Stimulated activated CD8-positive, alpha-beta memory T cell treated with anti-CD3 and anti-CD28 coated beads, Interleukin-2, amount 100 ng/mL, for 1 hour (primary cell): ENCODE data around the gene ITM2C.
A peak's percentile ranks its signal among the peaks of the same experiment; 100 is the strongest.

Source experiments
- DNase-seq, 2 donors: peaks; one replicate each; pipeline ENCODE4 v3.0.0-alpha.2; 2020; ENCODE audit warnings: low read depth in 2 of 2

The ITM2C gene

DNA sequence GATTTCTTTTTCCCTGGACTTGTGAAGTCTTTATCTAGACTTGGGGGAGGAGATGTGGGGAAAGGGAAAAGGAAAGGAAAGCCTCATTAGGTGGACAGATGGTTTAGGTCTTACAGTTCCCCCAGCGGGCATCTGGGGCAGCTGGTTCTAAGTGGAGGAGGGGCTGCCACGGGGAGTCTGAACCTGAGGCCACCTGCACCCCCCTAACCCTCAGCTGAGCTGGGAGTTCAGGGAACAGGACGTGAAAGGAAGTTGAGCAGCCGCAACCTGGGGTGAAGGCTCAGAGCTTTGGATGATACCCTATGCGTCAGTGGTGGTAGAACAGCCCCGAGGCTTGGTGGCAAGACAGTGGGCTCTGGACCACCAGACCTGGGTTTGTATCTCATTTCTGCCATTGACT is 26.8 kb downstream of the ITM2C start:
- no peak for DNase-seq

DNA sequence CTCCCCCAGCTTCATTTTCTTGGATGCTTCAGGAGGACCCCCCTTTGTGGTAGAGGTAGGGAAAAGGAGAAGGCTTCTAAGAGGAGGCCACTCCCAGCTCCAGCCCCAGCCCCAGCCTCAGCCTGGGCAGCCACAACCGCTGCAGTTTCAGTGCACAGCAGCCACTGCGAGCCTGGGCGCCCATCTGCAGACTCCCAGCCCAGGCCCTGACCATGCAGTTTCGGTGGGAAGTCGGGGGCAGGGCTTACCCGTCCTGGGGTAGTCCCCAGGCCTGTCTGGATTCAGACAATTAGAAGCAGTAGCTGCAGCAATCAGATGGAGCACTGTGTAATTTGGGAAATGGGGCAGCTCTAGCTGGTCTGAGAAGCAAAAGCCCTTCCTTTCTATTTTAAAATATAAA is 28.6 kb downstream of the ITM2C start:
- no peak for DNase-seq

DNA sequence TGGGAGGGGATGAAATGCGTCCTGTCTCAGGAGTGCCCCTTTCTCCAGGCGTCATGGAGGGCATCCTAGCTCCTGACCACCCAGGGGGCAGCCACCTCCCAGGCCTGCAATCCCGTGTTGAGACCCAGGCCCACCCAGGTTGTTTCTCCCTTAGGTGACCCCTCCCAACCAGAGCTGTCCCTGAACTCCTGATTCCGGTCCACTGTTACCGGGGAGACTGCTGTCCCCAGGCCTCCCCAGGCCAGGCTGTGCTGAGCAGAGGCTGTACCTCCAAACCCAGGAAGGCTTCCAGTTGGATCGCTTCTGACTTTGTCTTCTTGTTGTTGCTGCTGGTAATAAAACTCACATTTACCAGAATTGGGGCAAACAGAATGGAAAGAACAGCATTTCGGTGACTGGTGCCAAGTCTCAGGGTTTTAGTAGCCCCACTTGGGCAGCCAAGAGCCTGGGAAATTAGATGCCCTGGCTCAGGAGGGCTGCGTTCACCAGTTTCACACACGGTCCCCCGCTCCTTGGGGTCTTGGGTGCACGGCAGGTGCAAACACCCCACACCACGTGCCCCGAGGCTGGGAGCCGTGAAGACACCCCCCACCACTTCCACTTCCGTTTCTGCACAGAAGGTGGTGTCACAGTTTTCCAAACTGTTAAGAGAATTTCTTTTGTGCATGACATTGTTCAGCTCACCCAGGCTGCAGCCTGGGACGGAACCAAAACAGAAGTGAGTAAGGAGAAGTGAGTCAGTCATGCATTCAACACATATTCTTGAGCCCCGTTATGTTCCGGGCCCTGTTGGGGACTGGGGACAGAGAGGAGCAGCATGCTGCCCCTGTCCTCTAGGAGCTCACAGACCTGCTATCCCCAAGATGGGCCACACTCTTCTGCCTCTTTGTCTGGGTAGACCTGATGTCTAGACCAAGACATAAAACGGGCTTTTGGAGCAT is 29.4 kb downstream of the ITM2C start:
- no peak for DNase-seq

DNA sequence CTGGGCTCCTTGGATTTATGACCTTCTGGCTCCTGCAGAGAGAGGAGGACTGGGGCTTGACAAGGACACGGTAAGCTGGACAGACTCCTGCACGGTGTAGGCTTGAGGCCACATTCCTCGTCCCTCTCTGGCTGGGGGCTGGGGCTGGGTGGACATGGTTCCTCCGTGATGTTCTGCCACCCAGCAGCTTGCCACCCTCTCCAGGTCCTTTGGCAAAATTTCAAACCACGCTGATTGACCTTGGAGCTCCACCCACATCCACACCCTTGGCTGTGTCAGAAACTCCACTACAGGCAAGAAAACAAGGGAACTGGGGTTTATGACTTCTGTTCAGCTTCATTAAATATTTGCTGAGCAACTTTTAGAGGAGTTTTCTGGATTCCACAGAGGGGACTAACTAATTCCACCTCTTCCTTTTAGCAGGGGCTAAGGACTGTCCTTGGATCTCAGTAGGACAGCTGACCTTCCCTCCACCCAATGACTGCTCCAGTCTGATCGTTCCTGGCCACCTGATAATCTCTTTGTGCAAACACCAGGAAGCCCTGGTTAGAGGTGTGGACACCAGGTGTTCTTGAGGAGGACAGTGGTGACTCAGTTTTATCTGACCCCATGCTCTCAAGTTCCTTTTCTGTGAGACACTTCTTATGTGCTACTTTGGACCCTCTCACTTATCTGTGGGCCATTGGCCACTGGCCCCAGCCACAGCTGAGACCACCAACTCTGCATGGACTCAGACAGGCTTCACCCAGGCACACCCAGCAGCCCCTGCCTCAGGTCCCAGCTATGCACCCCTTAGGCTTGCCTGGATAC is 31.0 kb downstream of the ITM2C start:
- no peak for DNase-seq

DNA sequence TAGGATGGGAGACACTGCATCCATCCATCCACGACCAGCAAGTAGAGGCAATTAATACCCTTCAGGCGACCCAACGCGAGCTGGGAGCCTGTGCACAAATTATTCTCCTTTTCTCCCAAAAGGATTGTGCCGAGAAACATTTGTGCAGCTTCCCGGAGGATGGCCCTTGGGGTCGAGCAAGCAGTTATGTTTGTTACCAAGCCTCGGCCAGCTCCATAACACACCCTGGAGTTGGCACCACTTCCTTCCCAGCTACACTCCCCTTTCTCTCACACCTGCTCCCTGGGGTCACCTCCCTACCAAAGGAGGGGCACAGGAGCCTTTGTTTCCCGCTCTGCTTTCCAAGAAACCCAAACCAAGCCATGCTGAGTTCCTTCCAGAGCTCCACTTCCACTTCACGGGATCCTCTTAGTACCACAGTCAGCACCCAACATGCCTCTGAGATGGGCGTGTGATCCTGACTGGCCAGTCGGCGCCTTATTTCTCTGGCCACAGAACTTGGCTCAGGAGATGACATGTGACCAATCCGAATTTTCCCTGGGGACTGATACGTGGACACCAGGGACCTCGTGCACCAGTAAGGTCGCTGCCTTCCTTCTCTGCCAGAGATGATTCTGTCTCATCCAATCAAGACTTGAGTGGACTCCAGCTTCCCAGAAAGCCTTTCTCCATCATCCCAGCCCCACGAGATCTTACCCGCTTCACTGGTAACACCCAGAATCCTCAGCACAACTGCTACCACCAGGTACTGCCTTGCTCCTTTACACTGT is 31.8 kb downstream of the ITM2C start:
- DNase-seq, result no peak

DNA sequence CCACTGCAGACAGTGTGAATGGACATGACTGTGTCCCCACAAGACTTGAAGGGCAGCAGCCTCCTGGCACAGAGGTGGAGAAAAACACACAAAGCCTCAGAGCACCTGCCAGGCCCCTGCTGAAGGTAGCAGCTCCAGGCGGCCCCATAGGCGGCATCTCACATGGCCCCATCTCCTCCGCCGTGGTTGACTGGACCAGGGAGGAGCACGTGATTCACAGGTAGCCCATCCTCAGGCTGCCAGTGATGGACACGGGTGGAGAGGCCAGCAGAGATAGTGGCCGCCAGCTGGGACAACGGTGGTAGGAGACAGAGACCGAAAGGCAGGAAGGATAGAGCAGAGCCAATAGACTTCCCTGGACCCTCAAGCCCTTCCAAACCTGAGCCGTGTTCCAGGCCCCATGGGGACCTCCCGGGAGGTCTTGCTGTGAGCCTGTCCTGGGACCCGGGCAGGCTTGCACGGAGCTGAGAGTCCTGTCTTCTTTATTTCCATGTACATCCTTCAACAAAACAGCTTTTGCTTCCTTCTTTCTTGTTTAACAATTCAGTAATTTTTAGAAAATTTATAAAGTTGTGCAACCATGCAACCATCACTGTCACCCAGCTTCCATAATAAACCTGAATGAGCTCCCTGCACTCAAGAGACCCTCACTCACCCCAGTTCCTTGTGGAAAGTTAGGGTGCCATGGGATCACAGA is 33.4 kb downstream of the ITM2C start:
- no peak for DNase-seq

DNA sequence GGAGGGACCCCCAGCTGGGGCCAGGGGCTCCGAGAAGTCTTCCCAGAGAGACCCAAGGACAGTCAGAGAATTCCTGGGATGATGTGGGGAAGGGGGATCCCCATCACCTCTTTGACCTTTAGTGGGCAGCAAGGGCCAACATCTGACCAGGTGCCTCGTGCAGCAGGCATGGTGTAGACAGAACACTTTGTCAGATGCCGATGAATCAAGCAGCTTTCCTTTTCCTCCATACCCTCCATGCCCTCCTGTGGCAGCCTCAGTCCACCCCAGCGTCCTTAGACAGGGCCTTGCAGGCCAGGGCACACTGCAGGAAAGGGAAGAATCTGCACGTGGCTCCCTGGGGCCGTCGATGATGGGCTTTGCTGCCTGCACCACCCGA is 34.0 kb downstream of the ITM2C start:
- DNase-seq, result no peak

DNA sequence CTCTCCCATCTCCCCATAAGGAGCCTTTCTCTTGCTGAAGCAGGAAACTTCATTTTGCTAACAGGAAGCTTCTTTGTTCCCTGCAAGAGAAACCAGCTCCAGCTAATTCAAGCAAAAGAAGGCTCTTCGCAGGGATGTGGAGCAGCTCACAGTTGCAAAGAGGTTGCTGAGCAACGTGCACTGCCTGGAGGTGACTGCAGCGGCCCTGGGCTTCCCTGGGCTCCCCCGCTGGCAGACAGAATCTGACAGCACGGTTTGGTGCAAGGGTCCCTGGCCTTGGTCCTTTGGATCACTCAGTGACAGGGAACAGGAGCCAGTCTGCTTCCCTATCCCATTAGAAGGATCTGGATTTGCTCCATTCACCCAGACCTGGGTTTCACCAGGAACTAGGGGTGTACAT is 34.5 kb downstream of the ITM2C start:
- DNase-seq, result no peak

DNA sequence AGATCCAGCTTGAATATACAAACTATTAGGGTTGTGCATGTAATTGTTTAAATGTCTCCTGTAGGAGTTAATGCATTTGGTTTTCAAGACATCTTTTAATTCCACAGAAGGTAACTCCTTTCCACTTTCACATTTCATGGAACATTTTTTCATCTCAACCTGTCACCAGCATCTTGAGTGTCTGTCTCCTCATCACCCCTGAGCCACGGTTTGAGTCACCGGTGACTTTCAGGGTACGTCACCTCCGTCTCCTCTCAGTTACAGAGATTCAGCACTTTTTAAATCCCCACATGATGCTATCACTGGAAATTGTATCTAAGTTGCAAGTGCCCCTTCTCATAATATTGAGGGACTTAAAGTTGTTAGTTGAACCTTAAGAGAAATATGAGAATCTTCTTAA is 35.0 kb downstream of the ITM2C start:
- DNase-seq, result no peak

DNA sequence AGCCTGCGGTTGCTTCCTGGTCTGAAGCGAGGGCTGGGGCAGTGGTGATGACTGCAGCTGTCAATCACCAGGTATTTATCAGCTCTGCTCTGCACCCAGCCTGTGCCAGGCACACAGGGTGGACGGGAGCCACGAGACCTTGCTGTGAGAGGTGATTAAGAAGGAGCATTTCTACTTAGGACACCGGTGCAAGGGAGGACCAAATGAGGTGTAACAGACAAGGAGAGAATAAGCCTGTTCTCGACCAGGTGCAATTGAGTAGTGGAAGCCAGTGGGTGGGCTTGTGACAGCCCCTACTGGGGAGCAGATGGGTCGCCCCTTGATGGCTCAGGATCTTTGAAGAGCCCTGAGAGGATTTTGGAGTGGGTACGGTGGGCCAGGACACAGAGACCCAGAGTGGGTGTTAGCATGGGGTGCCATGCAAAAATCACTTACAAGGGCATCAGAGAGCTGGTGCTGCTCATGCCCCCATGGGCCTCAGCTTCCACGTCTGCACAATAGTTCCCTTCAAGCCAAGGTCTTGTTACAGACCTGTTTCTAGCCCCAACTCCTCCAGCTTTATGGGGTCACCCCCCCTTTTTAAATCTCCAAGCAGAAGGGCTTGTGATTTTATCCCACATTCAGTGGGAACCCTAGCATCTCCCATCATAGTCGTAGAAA is 35.7 kb downstream of the ITM2C start:
- no peak for DNase-seq

DNA sequence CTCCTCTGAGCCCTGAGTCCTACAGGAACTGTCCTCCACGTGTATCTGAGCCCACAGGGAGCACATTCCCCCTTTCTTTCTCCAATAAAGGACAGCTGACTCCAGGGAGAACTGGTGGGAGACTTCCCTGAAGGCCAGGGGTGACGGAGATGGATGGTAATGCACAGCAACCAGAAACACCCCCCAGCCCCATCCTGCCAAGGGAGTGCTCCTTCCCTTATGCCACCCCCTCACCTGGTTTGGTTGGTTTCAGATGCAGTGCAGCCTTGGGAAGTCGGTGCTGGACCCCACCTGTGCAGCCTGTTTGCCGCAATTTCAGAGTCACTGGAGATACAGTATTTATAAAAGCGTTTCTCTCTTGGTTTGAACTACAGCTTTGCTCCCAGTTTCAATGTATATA is 36.3 kb downstream of the ITM2C start:
- DNase-seq, result no peak

DNA sequence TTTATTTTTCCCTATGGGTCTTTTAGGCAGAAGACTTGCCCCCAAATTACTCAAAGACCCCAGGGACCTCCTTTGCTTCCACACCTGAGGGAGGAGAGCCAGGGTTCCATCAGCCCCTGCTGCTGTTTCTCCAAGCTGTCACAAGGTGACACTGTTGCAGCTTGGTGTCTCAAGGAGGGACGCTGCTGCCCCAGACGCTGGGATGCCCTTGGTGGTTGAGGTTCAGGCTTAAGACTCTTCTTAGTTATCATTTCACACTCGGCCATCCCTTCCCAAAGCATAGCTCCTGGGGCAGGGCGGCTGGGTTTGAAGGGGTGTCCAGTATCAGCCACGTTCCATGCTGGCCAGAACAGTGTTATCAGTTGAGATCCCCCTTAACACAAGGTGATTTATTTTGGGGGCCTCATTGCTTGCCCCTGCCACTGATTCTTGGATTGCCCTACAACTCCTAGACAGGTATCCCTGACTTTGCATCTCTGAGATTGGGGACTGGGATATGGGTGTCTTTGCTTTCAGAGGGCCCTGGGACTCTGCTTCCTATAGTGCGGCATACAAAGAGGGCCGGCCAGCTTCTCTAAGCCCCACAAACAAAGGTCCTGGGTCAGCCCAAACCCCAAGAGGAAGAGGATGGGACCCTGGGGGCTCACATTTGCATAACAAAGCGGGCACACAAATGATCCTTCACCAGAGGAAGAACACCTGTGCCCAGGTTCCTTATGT is 37.6 kb downstream of the ITM2C start:
- peak in 1 of 2 donors; percentile 16 for DNase-seq

DNA sequence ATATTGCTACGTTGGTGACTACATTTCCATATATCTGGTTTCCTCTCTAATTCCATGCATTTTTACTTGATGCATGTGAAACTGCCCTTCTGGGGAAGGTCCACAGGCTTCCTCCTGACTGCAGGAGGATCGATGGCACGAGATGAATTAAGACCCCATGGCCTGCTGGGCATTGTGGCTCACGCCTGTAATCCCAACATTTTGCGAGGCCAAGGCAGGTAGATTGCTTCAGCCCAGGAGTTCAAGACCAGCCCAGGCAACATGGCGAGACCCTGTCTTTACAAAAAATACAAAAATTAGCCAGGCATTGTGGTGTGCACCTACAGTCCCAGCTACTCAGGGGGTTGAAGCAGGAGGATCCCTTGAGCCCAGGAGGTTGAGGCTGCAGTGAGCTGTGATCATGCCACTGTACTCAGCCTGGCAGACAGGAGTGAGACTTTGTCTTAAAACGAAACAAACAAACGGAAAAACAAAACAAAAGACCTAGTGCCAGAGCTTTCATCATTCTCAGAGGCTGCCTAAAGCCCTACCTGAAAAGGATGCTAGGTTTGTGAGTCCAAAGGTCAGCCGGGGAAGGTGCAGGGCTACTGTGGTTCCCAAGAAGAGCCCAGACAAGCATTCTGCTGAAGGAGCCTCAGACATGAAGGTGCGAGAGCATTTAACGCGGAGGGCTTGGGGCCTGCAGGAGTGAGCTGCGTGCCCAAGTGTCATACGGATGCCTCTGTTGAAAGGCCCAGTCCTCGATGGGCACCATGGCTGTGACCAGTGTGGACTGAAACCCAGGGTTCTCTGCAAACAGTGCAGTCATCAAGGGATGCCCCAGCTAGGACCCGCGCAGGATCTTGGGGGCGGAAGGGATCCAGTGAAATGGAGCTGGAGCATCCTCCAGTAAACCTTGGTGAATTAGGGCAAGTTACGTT is 38.7 kb downstream of the ITM2C start:
- no peak for DNase-seq

DNA sequence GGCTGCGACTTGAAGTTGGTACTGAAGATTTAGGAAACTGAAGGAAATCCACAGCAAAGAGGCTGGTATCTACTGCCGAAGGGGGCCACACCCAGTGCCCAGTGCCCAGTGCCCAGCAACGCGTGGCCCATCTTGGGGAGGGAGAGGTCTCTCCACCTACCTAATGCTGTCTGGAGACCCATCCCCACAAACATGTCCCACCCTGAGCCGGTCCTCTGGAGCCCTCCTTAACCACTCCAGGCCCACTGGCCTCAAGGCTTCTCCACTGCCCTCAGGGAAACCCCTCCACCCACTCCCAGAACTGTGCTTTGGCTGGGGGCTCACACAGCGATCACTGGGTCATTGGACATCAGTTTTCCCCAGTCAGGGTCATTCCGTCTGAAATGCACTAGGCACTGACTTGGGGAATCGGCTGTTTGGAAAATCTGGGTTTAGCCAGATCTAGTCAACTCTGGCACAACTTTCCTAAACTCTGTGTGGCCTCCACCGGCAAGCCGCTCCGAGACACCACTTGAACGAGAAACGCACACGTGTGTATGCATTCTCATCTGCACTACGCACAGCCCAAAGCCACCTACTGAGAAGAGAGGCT is 40.2 kb downstream of the ITM2C start:
- no peak for DNase-seq

DNA sequence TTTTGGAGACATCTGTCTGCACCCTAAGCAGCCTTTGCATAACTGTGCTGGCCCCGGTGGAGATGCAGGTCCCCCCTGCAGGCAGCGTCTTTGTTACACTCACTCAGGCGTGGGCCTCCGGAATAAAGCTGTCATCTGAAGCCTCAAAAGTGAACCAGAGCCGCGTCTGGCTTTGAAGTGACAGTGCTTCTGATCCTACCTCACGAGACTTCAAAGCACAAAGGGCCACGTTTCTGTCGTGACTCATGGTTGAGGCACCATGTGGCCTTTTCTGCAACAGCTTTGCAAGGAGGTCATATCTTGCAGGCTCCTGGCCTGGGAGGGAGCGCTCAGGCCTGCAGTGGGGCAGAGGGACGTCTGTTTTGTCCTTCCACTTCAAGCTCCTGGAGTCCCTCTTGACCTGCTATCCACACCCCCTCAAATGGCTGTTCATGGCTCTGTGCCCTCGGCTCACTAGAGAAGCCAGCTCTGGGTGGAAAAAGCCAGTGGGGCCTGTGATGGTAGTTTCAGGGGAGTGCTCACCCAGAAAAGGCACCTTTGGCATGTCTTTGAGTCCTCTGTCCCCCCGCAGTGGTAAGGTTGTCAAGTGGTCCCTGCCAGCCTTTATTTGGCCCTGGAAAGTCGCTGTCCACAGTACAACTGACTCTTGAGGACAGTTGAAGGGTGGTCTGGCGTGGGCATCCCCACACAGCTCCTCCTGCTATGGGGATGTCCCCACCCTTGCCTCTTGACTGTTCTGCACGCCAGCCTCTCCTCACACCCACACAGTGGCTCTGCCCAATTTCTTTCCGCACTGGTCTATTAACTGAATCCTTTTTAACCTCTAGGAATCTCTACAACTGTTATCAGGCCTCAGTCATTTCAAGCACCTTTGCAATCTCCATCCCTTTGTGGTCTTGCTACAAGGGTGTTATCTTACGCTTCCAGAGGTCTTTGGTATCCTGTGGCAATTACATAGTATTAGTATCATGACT is 41.0 kb downstream of the ITM2C start:
- peak; percentile 62 to 73 for DNase-seq

DNA sequence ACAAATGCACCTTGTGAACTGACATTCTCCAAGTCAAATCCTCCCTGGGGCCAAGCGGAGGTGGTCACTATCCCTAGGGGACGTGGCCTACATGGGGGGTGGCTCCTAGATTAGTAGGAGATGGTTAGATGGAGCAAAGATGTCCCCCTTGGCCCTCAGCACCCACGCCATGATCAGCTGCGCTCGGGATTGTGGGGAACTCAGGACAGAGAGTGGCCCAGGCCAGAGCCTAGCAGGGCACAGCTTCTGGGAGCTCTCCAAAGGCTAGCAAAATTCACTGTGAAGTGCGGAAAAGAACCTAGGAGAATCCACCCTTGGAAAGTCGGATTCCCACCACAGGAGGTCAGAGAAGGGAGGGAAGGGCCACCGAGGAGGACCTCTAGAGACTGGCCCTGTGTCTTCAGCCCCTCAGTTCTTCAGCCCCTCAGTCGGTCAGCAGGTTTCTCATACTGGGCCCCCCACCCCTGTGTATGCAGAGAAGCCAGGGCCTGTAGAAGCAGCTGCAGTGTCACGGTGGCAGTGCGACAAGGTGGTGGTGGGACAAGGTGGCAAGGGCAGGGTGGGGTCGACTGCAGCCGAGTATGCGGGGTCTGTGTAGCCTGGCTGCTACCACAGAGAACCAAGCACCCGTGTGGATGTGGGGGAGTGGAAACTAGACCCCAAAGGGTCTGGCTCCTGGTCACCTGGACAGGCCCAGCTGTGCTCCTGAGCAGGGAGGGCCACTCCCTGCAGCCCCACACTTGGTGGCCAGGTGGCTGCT is 41.9 kb downstream of the ITM2C start:
- no peak for DNase-seq
